Measurements from ENCODE around the gene SNTN.

- TF ChIP-seq, protein P1, sequence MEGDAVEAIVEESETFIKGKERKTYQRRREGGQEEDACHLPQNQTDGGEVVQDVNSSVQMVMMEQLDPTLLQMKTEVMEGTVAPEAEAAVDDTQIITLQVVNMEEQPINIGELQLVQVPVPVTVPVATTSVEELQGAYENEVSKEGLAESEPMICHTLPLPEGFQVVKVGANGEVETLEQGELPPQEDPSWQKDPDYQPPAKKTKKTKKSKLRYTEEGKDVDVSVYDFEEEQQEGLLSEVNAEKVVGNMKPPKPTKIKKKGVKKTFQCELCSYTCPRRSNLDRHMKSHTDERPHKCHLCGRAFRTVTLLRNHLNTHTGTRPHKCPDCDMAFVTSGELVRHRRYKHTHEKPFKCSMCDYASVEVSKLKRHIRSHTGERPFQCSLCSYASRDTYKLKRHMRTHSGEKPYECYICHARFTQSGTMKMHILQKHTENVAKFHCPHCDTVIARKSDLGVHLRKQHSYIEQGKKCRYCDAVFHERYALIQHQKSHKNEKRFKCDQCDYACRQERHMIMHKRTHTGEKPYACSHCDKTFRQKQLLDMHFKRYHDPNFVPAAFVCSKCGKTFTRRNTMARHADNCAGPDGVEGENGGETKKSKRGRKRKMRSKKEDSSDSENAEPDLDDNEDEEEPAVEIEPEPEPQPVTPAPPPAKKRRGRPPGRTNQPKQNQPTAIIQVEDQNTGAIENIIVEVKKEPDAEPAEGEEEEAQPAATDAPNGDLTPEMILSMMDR (IDR thresholded peaks at IDR 0.05), result no peak
- TF ChIP-seq POLR2A (IDR thresholded peaks at IDR 0.05; ENCODE audit: low read depth), result no peak
Observed at GRCh38 chr3:63624941-63625560, 27.4 kb upstream of the SNTN start.

Data from esophagus muscularis mucosa (tissue), 3 donors.